Panc1 (cell line): Measurements from ENCODE around the gene TNIP2.

ENCODE experiments used
- POLR2AphosphoS5 ChIP-seq: IDR thresholded peaks from 2 replicates; pipeline ENCODE4 v1.6.1; 2012; ENCODE audit warnings: mild to moderate bottlenecking, low read depth, low read length, moderate library complexity
- TCF7L2 ChIP-seq: IDR thresholded peaks from 2 replicates; pipeline ENCODE4 v1.6.1; 2011; ENCODE audit warnings: mild to moderate bottlenecking, low read depth, low read length, inconsistent platforms
- TF ChIP-seq, protein P1 (sequence below): fragments of 450-650 bp; IDR thresholded peaks from 2 replicates; pipeline ENCODE4 v1.5.1; 2017; ENCODE audit warnings: mild to moderate bottlenecking

DNA sequence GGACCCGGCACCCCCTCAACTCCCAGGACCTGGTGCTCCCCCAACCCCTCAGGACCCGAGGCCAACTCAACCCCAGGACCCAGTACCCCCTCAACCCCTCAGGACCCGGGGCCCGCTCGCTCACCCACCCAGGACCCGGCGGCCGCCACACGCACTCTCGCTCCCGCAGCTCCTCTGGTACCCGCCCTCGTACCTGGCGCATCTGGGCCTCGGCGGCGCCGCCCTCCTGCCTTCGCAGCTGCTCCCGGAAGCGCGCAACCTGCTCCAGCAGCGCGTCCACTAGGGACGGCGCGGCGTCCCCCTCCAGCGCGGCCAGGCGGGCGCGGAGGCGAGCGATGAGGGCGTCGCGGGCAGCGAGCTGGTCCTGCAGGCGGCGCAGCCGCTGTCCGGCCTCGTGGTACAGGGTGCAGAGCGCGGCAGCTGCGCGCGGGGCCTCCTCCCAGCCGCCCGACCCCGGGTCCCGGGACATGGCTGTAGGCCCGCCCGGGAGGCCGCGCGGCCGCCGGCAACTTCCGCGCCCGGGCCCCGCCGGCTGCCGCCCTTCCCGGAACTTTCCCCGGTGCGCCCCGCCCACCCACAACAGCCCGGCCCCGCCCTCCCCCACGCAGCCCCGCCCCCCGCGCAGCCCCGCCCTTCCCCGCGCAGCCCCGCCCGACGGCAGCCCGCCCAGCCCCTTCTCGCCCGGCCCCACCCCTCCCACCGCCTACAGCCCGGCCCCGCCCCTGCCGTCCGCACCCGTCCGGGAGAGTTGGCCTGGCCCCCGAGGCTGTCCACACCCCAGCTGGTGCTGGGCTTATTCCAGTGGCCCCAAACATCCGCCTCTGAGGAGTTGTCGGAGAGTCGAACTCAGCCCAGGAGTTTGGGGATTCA lies at the start of gene TNIP2:
- TF ChIP-seq, protein P1, sequence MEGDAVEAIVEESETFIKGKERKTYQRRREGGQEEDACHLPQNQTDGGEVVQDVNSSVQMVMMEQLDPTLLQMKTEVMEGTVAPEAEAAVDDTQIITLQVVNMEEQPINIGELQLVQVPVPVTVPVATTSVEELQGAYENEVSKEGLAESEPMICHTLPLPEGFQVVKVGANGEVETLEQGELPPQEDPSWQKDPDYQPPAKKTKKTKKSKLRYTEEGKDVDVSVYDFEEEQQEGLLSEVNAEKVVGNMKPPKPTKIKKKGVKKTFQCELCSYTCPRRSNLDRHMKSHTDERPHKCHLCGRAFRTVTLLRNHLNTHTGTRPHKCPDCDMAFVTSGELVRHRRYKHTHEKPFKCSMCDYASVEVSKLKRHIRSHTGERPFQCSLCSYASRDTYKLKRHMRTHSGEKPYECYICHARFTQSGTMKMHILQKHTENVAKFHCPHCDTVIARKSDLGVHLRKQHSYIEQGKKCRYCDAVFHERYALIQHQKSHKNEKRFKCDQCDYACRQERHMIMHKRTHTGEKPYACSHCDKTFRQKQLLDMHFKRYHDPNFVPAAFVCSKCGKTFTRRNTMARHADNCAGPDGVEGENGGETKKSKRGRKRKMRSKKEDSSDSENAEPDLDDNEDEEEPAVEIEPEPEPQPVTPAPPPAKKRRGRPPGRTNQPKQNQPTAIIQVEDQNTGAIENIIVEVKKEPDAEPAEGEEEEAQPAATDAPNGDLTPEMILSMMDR, result no peak; the same call in 1 of the 2 replicates
- no peak for TF ChIP-seq TCF7L2
- no peak; the same call in 1 of the 2 replicates for TF ChIP-seq POLR2AphosphoS5
